MM.1S (cell line): ENCODE measurements around the gene SPAG16.
A peak's percentile ranks its signal among the peaks of the same experiment; 100 is the strongest.

Experiments
- DNase-seq: peaks from one replicate; pipeline ENCODE4 v3.0.0-alpha.2; 2015
- H2AFZ ChIP-seq: fragments of 300-600 bp; sonication (generic); 2 replicates; pipeline ENCODE4 v1.6.0; 2016; ENCODE audit warnings: antibody characterized with exemption, low read length
- H3F3A ChIP-seq: fragments of 300-600 bp; sonication (generic); 2 replicates; pipeline ENCODE4 v1.6.1; 2016; ENCODE audit warnings: mild to moderate bottlenecking, antibody characterized with exemption, low read length, moderate library complexity, mixed read lengths; ENCODE audit not compliant: insufficient read depth
- H3K27ac ChIP-seq: fragments of 300-600 bp; sonication (generic); 2 replicates; pipeline ENCODE4 v1.5.1; 2016; ENCODE audit warnings: mild to moderate bottlenecking, low read length
- H3K27me3 ChIP-seq: fragments of 300-600 bp; sonication (generic); replicated peaks from 2 replicates; pipeline ENCODE4 v1.6.0; 2016; ENCODE audit warnings: low read length; ENCODE audit not compliant: insufficient read depth
- H3K36me3 ChIP-seq: fragments of 300-600 bp; sonication (generic); replicated peaks from 2 replicates; pipeline ENCODE4 v1.6.1; 2016; ENCODE audit warnings: mild to moderate bottlenecking, low read length, mixed read lengths; ENCODE audit not compliant: insufficient read depth
- H3K4me1 ChIP-seq: fragments of 300-600 bp; sonication (generic); 2 replicates; pipeline ENCODE4 v1.6.1; 2016; ENCODE audit warnings: low read length, mixed read lengths
- H3K4me2 ChIP-seq: fragments of 300-600 bp; sonication (generic); 2 replicates; pipeline ENCODE4 v1.6.0; 2016; ENCODE audit warnings: low read depth, low read length
- H3K4me3 ChIP-seq: fragments of 300-600 bp; sonication (generic); 2 replicates; pipeline ENCODE4 v1.5.1; 2016; ENCODE audit warnings: low read length, mixed read lengths
- H3K79me2 ChIP-seq: fragments of 300-600 bp; sonication (generic); 2 replicates; pipeline ENCODE4 v1.6.1; 2016; ENCODE audit warnings: mixed run types, low read length, mixed read lengths
- H3K9ac ChIP-seq: fragments of 300-600 bp; sonication (generic); 2 replicates; pipeline ENCODE4 v1.6.1; 2016; ENCODE audit warnings: low read length, mixed read lengths
- H3K9me2 ChIP-seq: fragments of 300-600 bp; sonication (generic); replicated peaks from 2 replicates; pipeline ENCODE4 v1.6.1; 2016; ENCODE audit warnings: mild to moderate bottlenecking, low read length, mixed read lengths; ENCODE audit not compliant: insufficient read depth
- H3K9me3 ChIP-seq: fragments of 300-600 bp; sonication (generic); replicated peaks from 2 replicates; pipeline ENCODE4 v1.6.1; 2016; ENCODE audit warnings: mild to moderate bottlenecking, low read length, mixed read lengths; ENCODE audit not compliant: insufficient read depth
- H4K20me1 ChIP-seq: fragments of 300-600 bp; sonication (generic); 2 replicates; pipeline ENCODE4 v1.6.1; 2016; ENCODE audit warnings: mild to moderate bottlenecking, low read length, moderate library complexity, mixed read lengths; ENCODE audit not compliant: insufficient read depth
- EZH2 ChIP-seq: fragments of 300-600 bp; sonication (generic); optimal IDR thresholded peaks from 2 replicates; pipeline ENCODE3; 2017; ENCODE audit warnings: low read depth, mild to moderate bottlenecking, antibody characterized with exemption, low read length, mixed read lengths
- EZH2phosphoT487 ChIP-seq: fragments of 300-600 bp; sonication (generic); IDR thresholded peaks from 2 replicates; pipeline ENCODE4 v1.6.1; 2018; ENCODE audit warnings: antibody characterized with exemption, low read length
- TF ChIP-seq, protein P1 (sequence below): fragments of 300-600 bp; sonication (generic); IDR thresholded peaks from 2 replicates; pipeline ENCODE4 v1.5.1; 2016; ENCODE audit warnings: antibody characterized with exemption, low read length, mixed read lengths

Gene SPAG16

DNA sequence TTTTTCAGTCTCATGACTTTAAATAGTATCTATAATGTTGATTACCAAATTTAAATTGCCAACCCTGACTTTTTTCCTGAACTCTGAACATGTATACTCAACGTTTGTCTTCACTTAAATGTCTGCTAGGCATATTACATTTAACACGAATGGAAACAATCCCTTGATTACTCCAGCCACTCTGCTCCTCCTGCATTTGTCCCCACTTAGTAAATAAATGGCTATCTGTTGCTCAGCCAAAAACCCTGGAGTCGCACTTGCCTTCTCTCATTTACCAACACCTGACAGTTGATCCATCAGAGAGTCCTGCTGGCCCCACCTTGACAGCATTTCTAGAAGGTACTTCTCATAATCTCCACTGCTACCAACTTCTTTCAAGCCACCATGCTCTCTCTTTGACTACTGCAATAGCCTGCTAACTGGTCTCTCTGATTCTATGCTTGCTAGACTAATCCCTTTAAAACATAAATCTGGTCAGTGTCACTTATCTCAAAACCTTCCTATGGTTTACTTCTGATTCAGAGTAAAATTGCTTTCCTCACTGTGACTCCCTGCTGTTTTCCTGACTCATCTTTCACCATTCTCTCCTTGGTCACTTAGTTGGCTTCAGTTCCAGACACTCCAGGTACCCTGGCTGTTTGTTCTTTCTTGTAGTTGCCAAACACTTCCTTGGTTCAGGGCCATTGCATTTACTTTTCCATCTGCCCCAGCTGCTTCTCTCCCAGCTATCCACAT, 31.9 kb downstream of the SPAG16 start:
- Histone ChIP-seq H2AFZ (no peak overlapping the region), H3K9me3 (no peaks in the 10 kb centered on the region), H3K9ac (no peak overlapping the region), H3K4me1 (peaks cover 17% of the 10 kb centered on the region), H3K4me3 (no peak overlapping the region), H3K4me2 (peak overlapping the region; percentile 35; the same call in 1 of the 2 replicates), H4K20me1 (no peaks in the 10 kb centered on the region), H3F3A (peaks cover 7% of the 10 kb centered on the region), H3K36me3 (no peaks in the 10 kb centered on the region), H3K9me2 (no peaks in the 10 kb centered on the region), H3K79me2 (no peaks in the 10 kb centered on the region), H3K27ac (no peak overlapping the region), H3K27me3 (no peaks in the 10 kb centered on the region)
- TF ChIP-seq EZH2 (no peak), EZH2phosphoT487 (no peak)
- TF ChIP-seq, protein P1, sequence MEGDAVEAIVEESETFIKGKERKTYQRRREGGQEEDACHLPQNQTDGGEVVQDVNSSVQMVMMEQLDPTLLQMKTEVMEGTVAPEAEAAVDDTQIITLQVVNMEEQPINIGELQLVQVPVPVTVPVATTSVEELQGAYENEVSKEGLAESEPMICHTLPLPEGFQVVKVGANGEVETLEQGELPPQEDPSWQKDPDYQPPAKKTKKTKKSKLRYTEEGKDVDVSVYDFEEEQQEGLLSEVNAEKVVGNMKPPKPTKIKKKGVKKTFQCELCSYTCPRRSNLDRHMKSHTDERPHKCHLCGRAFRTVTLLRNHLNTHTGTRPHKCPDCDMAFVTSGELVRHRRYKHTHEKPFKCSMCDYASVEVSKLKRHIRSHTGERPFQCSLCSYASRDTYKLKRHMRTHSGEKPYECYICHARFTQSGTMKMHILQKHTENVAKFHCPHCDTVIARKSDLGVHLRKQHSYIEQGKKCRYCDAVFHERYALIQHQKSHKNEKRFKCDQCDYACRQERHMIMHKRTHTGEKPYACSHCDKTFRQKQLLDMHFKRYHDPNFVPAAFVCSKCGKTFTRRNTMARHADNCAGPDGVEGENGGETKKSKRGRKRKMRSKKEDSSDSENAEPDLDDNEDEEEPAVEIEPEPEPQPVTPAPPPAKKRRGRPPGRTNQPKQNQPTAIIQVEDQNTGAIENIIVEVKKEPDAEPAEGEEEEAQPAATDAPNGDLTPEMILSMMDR, result no peak
- no peak for DNase-seq

DNA sequence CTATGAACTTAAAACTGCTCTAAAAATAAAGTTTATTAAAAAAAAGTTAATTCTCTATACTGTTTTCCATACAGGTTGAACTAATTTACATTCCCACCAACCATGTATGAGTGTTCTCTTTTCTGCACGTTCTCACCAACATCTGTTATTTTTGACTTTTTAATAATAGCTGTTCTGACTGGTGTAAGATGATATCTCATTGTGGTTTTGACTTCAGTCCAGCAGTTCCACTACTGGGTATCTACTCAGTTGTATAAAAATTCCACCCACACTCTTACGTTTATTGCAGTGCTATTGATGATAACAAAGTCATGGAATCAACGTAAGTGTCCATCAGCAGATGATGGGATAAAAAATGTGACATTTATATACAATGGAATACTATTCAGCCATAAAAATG, 33.7 kb downstream of the SPAG16 start:
- no peak overlapping the region for H2AFZ ChIP-seq
- H3K27me3 ChIP-seq, result no peaks in the 10 kb centered on the region
- TF ChIP-seq EZH2phosphoT487 (no peak), EZH2 (no peak)
- TF ChIP-seq, protein P1, result no peak
- no peaks in the 10 kb centered on the region for H4K20me1 ChIP-seq
- no peak overlapping the region for H3K4me3 ChIP-seq
- peak; percentile 34 for DNase-seq
- no peaks in the 10 kb centered on the region for H3K79me2 ChIP-seq
- peaks cover 7% of the 10 kb centered on the region for H3F3A ChIP-seq
- no peaks in the 10 kb centered on the region for H3K9me2 ChIP-seq
- H3K4me2 ChIP-seq, result peak overlapping the region; percentile 14; the same call in 1 of the 2 replicates
- no peak overlapping the region for H3K27ac ChIP-seq
- H3K4me1 ChIP-seq, result peaks cover 17% of the 10 kb centered on the region
- no peaks in the 10 kb centered on the region for H3K36me3 ChIP-seq
- no peak overlapping the region for H3K9ac ChIP-seq
- no peaks in the 10 kb centered on the region for H3K9me3 ChIP-seq

DNA sequence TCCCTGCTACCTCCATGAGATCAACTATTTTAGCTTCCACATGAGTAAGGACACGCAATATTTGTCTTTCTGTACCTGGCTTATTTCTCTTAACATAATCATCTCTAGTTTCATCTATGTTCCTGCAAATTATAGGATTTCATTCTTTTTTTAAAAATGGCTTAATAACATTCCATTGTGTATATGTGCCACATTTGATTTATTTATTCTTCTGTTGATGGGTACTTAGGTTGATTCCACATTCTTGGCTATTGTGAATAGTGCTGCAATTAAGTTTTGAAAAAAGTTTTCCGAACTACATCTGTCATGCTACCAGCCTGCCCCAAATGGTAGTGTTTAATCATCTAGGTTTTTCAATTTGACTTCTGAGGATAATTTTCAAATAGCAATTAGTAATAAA, 36.3 kb downstream of the SPAG16 start:
- Histone ChIP-seq H3K4me2 (no peak overlapping the region), H3K4me1 (peaks cover 17% of the 10 kb centered on the region), H3K9me3 (no peaks in the 10 kb centered on the region), H3K9me2 (no peaks in the 10 kb centered on the region), H3K79me2 (no peaks in the 10 kb centered on the region), H3K27me3 (no peaks in the 10 kb centered on the region), H4K20me1 (no peaks in the 10 kb centered on the region), H3K4me3 (no peak overlapping the region), H2AFZ (no peak overlapping the region), H3K9ac (no peak overlapping the region), H3F3A (peaks cover 7% of the 10 kb centered on the region), H3K36me3 (no peaks in the 10 kb centered on the region), H3K27ac (no peak overlapping the region)
- TF ChIP-seq, protein P1, result no peak
- TF ChIP-seq EZH2 (no peak), EZH2phosphoT487 (no peak)
- DNase-seq, result no peak
